DOHH2 (cell line): ENCODE measurements around the gene ITLN1.

Experiments
- EZH2phosphoT487 ChIP-seq: fragments of 200-600 bp; sonication (generic); IDR thresholded peaks from 2 replicates; pipeline ENCODE4 v1.6.1; 2017; ENCODE audit warnings: borderline replicate concordance, mild to moderate bottlenecking, antibody characterized with exemption, low read length, moderate library complexity, mixed read lengths
- TF ChIP-seq, protein P1 (sequence below): fragments of 200-600 bp; sonication (generic); IDR thresholded peaks from one replicate; pipeline ENCODE4 v1.5.1; 2014; ENCODE audit warnings: antibody characterized with exemption, mild to moderate bottlenecking, low read depth, low read length; ENCODE audit not compliant: poor library complexity, severe bottlenecking

DNA sequence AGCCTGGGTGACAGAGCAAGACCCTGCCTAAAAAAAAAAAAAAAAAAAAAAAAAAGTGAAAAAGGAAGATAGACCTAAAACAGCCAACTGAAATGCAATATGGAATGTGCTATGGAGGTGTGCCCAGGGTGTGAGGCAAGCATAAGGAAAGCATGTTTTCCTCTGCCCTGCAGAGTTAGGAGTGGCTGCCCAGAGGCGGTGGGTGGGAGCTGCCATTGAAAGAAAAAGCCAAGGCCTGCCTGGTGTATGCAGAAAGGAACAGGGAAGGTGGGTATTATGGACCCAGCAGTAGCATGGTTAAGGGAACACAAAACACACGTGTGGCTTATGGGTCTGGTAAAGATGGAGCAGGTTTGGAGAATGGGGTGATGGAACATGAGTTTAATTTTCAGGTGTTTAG is 31.2 kb downstream of the ITLN1 start:
- TF ChIP-seq, protein P1, sequence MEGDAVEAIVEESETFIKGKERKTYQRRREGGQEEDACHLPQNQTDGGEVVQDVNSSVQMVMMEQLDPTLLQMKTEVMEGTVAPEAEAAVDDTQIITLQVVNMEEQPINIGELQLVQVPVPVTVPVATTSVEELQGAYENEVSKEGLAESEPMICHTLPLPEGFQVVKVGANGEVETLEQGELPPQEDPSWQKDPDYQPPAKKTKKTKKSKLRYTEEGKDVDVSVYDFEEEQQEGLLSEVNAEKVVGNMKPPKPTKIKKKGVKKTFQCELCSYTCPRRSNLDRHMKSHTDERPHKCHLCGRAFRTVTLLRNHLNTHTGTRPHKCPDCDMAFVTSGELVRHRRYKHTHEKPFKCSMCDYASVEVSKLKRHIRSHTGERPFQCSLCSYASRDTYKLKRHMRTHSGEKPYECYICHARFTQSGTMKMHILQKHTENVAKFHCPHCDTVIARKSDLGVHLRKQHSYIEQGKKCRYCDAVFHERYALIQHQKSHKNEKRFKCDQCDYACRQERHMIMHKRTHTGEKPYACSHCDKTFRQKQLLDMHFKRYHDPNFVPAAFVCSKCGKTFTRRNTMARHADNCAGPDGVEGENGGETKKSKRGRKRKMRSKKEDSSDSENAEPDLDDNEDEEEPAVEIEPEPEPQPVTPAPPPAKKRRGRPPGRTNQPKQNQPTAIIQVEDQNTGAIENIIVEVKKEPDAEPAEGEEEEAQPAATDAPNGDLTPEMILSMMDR: no peak
- TF ChIP-seq EZH2phosphoT487: no peak
